BJ (cell line): ENCODE measurements around the gene SFRP5. TPM values are rescaled to one million over a fixed set of nuclear protein-coding genes. Genes with fewer than 3 reads are reported as not detected.

Experiments
- CTCF ChIA-PET: fragments of 350-600 bp; formaldehyde crosslinking; extraction: SDS; loops from one replicate; lab custom pipeline; 2021; ENCODE audit warnings: antibody characterized with exemption, inconsistent platforms; lab: Yijun Ruan, JAX
- POLR2A ChIA-PET: fragments of 300-600 bp; sonication (Branson Sonifier 250); formaldehyde crosslinking; extraction: SDS; loops from one replicate; lab custom pipeline; 2021; ENCODE audit warnings: antibody characterized with exemption; lab: Charles Lee
- DNase-seq: peaks from one replicate; pipeline ENCODE4 v3.0.0-alpha.2; 2011; ENCODE audit warnings: low read depth
- H3K27me3 ChIP-seq: 2 replicates; pipeline ENCODE4 v1.6.0; 2011; ENCODE audit warnings: low read length; ENCODE audit not compliant: control insufficient read depth, insufficient read depth
- H3K36me3 ChIP-seq: 2 replicates; pipeline ENCODE4 v1.5.1; 2011; ENCODE audit warnings: low read length; ENCODE audit not compliant: control insufficient read depth, insufficient read depth
- H3K4me3 ChIP-seq: 2 replicates; pipeline ENCODE4 v1.5.1; 2011; ENCODE audit warnings: low read depth, mild to moderate bottlenecking, control low read depth, low read length
- CTCF ChIP-seq: IDR thresholded peaks from 2 replicates; pipeline ENCODE4 v1.5.1; 2011; ENCODE audit warnings: low read depth, mild to moderate bottlenecking, control low read depth, inconsistent platforms, low read length, moderate library complexity; ENCODE audit not compliant: insufficient read depth
- polyA plus RNA-seq: library from polyadenylated mRNA; depleted of rRNA; stranded (reverse); fragments of >200 nt; gene quantifications from 2 replicates; pipeline ENCODE4 v1.2.3, GENCODE V29; 2011

Gene SFRP5
- polyA plus RNA-seq, 1 experiment = not detected

GRCh38 chr10:97773096-97773495, 1.3 kb upstream of the SFRP5 start:
- peaks cover 26% of the 10 kb centered on the region for H3K27me3 ChIP-seq
- POLR2A ChIA-PET = no interaction called here
- no peak for DNase-seq
- CTCF ChIA-PET = interaction anchor here (0.9 to 2.6 kb wide), 4 partner anchors 10 to 96 kb away, joined by 3 to 16 read pairs (median 6); no protein-coding TSS in a partner anchor
- no peaks in the 10 kb centered on the region for H3K36me3 ChIP-seq
- no peak overlapping the region for H3K4me3 ChIP-seq
- no peak for TF ChIP-seq CTCF

- no peak for DNase-seq
- no peak overlapping the region for H3K4me3 ChIP-seq
- peaks cover 26% of the 10 kb centered on the region for H3K27me3 ChIP-seq
- POLR2A ChIA-PET = no interaction called here
- CTCF ChIA-PET = interaction anchor here (0.6 to 2.6 kb wide), 2 partner anchors 11 to 20 kb away, joined by 3 to 16 read pairs; no protein-coding TSS in a partner anchor
- no peaks in the 10 kb centered on the region for H3K36me3 ChIP-seq
- TF ChIP-seq CTCF = no peak
Measured at GRCh38 chr10:97771055-97771891, 526 bp downstream of the SFRP5 start.

GRCh38 chr10:97770255-97770654, 1.5 kb downstream of the SFRP5 start:
- no peak for TF ChIP-seq CTCF
- peaks cover 26% of the 10 kb centered on the region for H3K27me3 ChIP-seq
- POLR2A ChIA-PET = no interaction called here
- H3K36me3 ChIP-seq = 0 out of 2 replicates have a peak, but pooled peaks cover 2% of the 10 kb centered on the region
- no peak overlapping the region for H3K4me3 ChIP-seq
- DNase-seq = no peak
- CTCF ChIA-PET = interaction anchor here (2.6 kb wide), 1 partner anchor 21 kb away, joined by 16 read pairs; no protein-coding TSS in a partner anchor

- POLR2A ChIA-PET = no interaction called here
- no peak for TF ChIP-seq CTCF
- no peak overlapping the region for H3K4me3 ChIP-seq
- no peak for DNase-seq
- peaks cover 26% of the 10 kb centered on the region for H3K27me3 ChIP-seq
- H3K36me3 ChIP-seq = 0 out of 2 replicates have a peak, but pooled peaks cover 2% of the 10 kb centered on the region
- CTCF ChIA-PET = interaction anchor here (1.3 to 1.4 kb wide), 2 partner anchors 9 to 10 kb away, joined by 3 to 5 read pairs; no protein-coding TSS in a partner anchor
Measured at GRCh38 chr10:97768322-97769315, 3.2 kb downstream of the SFRP5 start.
